ENCODE measurements around the gene CDHR5.

GRCh38 chr11:603154-603553 lies 21.6 kb downstream of the CDHR5 start:
- TF ChIP-seq CTCF (IDR thresholded peaks at IDR 0.05) (no peak), EZH2 (IDR thresholded peaks at IDR 0.05) (no peak)
